Measurements from ENCODE around the gene OST4. TPM values are rescaled to one million over a fixed set of nuclear protein-coding genes. Genes with fewer than 3 reads are reported as not detected.
"Not testable (repeated sequence)": the region's sequence is repeated elsewhere in the genome, so short reads cannot be mapped to it uniquely, and the experiment has no call there.

Gene OST4
- total RNA-seq, 1 experiment from 2014 or later: 258 TPM

DNA sequence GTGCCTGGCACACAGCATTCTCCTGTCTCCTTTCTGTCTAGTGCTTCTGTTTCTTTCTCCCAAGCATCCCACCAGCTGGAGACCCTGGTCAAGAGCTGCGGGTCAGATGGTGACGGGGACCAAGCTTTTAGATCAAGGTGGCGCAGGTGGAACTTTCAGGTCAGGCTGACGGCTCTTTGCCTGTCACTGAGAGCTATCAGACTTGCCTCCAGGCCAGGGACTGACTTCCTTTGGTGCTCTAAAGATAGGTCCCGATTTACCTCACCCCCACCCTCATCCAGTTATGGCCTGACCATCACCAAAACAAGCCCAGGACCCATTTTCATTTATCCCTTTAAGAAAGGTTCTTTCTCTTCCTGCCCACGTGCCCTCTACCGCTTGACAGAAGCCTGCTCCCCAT lies 5.8 kb upstream of the OST4 start:
- no peak overlapping the region for H3K4me3 ChIP-seq (ENCODE audit: low read length)
- H3K9ac ChIP-seq (ENCODE audit: low read length): no peak overlapping the region
- ATAC-seq (no peak), DNase-seq (no peak)
- CTCF ChIA-PET: no interaction called here
- H3K27ac ChIP-seq (ENCODE audit: low read length): no peak overlapping the region
- no peaks in the 10 kb centered on the region for H3K79me2 ChIP-seq (ENCODE audit: low read length)
- no peaks in the 10 kb centered on the region for H3K9me3 ChIP-seq (ENCODE audit: low read length)
- BruUV-seq (replicated peaks): no TSS peak
- no peaks in the 10 kb centered on the region for H3K36me3 ChIP-seq (ENCODE audit: low read depth, low read length)
- POLR2A ChIA-PET (ENCODE audit: unreplicated experiment): no interaction called here
- TF ChIP-seq, protein P1, sequence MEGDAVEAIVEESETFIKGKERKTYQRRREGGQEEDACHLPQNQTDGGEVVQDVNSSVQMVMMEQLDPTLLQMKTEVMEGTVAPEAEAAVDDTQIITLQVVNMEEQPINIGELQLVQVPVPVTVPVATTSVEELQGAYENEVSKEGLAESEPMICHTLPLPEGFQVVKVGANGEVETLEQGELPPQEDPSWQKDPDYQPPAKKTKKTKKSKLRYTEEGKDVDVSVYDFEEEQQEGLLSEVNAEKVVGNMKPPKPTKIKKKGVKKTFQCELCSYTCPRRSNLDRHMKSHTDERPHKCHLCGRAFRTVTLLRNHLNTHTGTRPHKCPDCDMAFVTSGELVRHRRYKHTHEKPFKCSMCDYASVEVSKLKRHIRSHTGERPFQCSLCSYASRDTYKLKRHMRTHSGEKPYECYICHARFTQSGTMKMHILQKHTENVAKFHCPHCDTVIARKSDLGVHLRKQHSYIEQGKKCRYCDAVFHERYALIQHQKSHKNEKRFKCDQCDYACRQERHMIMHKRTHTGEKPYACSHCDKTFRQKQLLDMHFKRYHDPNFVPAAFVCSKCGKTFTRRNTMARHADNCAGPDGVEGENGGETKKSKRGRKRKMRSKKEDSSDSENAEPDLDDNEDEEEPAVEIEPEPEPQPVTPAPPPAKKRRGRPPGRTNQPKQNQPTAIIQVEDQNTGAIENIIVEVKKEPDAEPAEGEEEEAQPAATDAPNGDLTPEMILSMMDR (conservative IDR thresholded peaks at IDR 0.05; ENCODE audit: low read depth, low read length): no peak
- TF ChIP-seq EZH2 (IDR thresholded peaks at IDR 0.05; ENCODE audit: low read length, unreplicated experiment) (no peak), EZH2phosphoT487 (IDR thresholded peaks at IDR 0.05; ENCODE audit: borderline replicate concordance, low read length) (no peak)
- no peaks in the 10 kb centered on the region for H3K27me3 ChIP-seq (ENCODE audit: low read length)
- peaks cover 6% of the 10 kb centered on the region; the same call in 1 of the 2 replicates for H3K4me1 ChIP-seq (ENCODE audit: insufficient read depth, low read length)
- no peaks in the 10 kb centered on the region for H3K9me2 ChIP-seq (replicated peaks; ENCODE audit: low read length)
- H3F3A ChIP-seq (ENCODE audit: low read length, unreplicated experiment): no peaks in the 10 kb centered on the region
- no peaks in the 10 kb centered on the region for H4K20me1 ChIP-seq (ENCODE audit: low read length)
- intact Hi-C loops (cut with micrococcal nuclease): no loop called here
- no peak overlapping the region for H3K4me2 ChIP-seq (ENCODE audit: low read length)
- no peak overlapping the region for H2AFZ ChIP-seq (ENCODE audit: low read length)

DNA sequence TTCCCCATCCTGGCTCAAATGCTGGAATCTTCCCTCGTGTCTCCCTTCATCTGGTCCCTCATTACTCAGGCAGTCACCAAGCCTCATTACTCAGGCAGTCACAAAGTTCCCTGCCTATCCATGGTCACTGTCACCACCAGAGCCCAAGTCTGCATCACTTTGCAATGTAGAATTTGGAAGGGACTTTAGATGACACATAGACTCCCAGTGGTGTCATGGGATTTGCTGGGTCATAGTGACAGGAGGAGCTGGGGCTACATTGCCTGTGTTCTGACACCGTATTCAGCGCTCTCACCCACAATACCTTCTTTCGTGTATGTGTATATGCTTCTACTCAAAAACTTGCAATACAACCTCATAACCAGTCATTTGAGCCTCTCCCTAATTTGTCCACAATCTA lies 4.9 kb upstream of the OST4 start:
- DNase-seq: no peak
- H3K4me1 ChIP-seq (ENCODE audit: insufficient read depth, low read length): peaks cover 6% of the 10 kb centered on the region
- no peaks in the 10 kb centered on the region for H3F3A ChIP-seq (ENCODE audit: low read length, unreplicated experiment)
- CTCF ChIA-PET: no interaction called here
- no peak overlapping the region for H3K4me2 ChIP-seq (ENCODE audit: low read length)
- H3K79me2 ChIP-seq (ENCODE audit: low read length): peaks cover under 1% of the 10 kb centered on the region
- H4K20me1 ChIP-seq (ENCODE audit: low read length): no peaks in the 10 kb centered on the region
- no peak for ATAC-seq
- no peaks in the 10 kb centered on the region for H3K9me2 ChIP-seq (replicated peaks; ENCODE audit: low read length)
- H3K27me3 ChIP-seq (ENCODE audit: low read length): no peaks in the 10 kb centered on the region
- H3K4me3 ChIP-seq (ENCODE audit: low read length): no peak overlapping the region
- no peaks in the 10 kb centered on the region for H3K9me3 ChIP-seq (ENCODE audit: low read length)
- no peaks in the 10 kb centered on the region for H3K36me3 ChIP-seq (ENCODE audit: low read depth, low read length)
- H2AFZ ChIP-seq (ENCODE audit: low read length): no peak overlapping the region
- POLR2A ChIA-PET (ENCODE audit: unreplicated experiment): no interaction called here
- intact Hi-C loops (cut with micrococcal nuclease): no loop called here
- H3K27ac ChIP-seq (ENCODE audit: low read length): no peak overlapping the region
- TF ChIP-seq EZH2phosphoT487 (IDR thresholded peaks at IDR 0.05; ENCODE audit: borderline replicate concordance, low read length): no peak
- no peak for TF ChIP-seq EZH2 (IDR thresholded peaks at IDR 0.05; ENCODE audit: low read length, unreplicated experiment)
- TF ChIP-seq, protein P1 (conservative IDR thresholded peaks at IDR 0.05; ENCODE audit: low read depth, low read length): no peak
- no TSS peak for BruUV-seq (replicated peaks)
- H3K9ac ChIP-seq (ENCODE audit: low read length): no peak overlapping the region

DNA sequence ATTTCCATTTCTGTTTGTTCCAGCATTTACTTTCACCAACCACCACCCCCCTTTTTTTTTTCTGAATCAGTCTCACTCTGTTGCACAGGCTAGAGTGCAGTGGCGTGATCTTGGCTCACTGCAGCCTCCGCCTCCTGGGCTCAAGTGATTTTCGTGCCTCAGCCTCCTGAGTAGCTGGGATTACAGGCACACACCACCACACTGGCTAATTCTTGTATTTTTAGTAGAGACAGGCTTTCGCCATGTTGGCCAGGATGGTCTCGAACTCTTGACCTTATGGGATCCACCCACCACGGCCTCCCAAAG lies 4.1 kb upstream of the OST4 start:
- H3K27me3 ChIP-seq (ENCODE audit: low read length); H3K9ac ChIP-seq (ENCODE audit: low read length); ATAC-seq; DNase-seq; H3K9me2 ChIP-seq (replicated peaks; ENCODE audit: low read length); H3K4me2 ChIP-seq (ENCODE audit: low read length); H4K20me1 ChIP-seq (ENCODE audit: low read length); H3K9me3 ChIP-seq (ENCODE audit: low read length); H3F3A ChIP-seq (ENCODE audit: low read length, unreplicated experiment); H3K4me1 ChIP-seq (ENCODE audit: insufficient read depth, low read length); POLR2A ChIA-PET (ENCODE audit: unreplicated experiment); H3K36me3 ChIP-seq (ENCODE audit: low read depth, low read length); H2AFZ ChIP-seq (ENCODE audit: low read length); CTCF ChIA-PET; H3K79me2 ChIP-seq (ENCODE audit: low read length); H3K4me3 ChIP-seq (ENCODE audit: low read length); BruUV-seq (replicated peaks); H3K27ac ChIP-seq (ENCODE audit: low read length); intact Hi-C loops (cut with micrococcal nuclease): not testable (repeated sequence)

All from PC-3 (cell line).